HT-29 (cell line): ENCODE measurements around the gene BCOR. TPM values are rescaled to one million over a fixed set of nuclear protein-coding genes. Genes with fewer than 3 reads are reported as not detected.

Source experiments
- DNase-seq: peaks from one replicate; pipeline ENCODE4 v3.0.0-alpha.2; 2015; ENCODE audit warnings: low spot score
- total RNA-seq: library from RNA; depleted of rRNA; stranded (reverse); fragments of >200 nt; shearing (Covaris generic); gene quantifications from 2 replicates; pipeline ENCODE4 v1.2.3, GENCODE V29; 2014

The BCOR gene
- total RNA-seq, 1 experiment from 2014 or later: 25.5 TPM

DNA sequence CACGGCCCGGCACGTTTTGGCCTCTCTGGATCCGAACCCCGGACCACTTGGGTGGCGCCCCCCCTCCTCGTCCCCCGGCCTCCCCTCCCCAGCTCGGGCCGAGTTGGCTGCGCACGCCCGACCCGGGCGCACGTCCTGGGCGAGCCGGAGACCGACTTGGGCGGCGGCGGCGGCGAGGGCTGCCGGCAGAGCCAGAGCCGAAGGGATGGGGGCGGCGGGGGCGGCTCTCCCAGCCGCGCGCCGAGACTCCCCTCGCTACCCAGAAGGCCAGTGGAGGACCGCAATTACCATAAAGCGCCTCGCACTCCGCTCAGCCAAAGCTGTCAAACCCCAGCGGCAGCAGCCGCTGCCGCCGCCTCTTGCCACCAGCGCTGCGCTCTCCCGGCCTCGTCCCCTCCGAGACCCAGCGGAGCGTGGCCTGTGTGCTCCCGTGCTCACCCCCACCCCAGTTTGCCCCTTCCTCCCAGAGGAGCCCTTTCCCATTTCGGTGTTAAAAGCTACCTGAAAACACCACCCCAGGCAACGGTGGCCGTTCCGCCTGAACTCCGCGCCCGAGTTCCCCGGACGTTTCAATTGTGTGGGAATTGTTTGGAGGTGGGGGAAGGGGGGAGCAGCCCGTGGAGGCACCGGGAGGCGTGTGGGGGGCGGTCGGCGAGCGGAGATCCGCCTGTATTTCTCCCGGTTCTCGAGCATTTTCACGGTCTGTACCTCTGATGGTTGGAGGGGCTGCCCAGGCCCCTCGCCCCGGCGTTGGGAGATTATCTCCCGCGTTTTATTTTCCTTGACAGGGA is 701 bp upstream of the BCOR start:
- peak; percentile 26 for DNase-seq

DNA sequence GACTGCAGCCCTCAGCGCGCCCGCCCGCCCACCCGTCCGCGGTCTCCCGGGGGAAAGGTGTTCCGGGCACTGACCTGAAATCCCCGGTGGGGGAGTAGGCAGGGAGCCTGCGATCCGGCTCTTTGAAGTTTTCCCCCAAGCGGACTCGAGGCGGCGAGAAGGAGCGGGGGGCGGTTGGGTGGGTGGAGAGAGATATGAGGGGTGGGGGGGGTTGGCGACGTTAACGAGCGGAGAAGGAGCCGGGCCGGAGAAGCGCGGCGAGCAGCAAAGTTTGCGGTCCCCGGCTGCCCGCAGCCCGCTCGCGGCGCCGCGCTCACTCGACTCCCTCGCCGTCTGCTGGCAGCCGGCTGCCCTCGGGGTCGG is 636 bp downstream of the BCOR start:
- no peak for DNase-seq

DNA sequence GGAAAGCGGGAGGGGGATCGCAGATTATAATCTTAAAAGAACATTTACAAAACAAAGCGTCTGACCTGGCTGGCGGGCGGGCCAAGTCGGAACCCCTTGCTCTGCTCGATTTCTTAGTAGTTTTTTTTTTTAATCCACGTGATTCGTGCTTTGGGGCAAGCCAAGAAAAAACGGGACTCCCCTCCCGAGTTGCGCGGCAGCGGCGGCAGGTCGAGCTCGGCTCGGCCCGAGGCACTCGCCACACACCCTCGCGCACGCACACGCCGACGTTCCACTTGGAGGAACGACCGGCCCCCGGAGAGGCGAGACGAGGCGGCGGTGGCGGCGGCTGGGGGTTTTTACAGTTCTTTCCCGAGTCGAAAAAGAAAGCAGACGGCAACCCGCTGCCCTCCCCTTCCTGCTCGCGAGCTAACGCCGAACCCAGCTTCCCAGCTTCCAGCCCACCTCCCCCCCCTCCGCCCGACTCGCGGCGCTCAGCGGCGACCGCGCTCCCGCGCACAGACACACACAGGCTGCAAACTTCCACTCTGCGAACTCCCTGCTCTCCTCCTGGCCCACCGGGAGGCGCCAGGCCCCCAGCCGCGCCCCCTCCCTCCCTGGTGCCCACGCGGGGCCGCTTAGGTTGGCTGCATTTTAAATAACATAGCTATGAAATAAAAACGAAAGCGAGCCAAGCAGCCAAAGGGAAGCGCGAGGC is 1.2 kb downstream of the BCOR start:
- no peak for DNase-seq

DNA sequence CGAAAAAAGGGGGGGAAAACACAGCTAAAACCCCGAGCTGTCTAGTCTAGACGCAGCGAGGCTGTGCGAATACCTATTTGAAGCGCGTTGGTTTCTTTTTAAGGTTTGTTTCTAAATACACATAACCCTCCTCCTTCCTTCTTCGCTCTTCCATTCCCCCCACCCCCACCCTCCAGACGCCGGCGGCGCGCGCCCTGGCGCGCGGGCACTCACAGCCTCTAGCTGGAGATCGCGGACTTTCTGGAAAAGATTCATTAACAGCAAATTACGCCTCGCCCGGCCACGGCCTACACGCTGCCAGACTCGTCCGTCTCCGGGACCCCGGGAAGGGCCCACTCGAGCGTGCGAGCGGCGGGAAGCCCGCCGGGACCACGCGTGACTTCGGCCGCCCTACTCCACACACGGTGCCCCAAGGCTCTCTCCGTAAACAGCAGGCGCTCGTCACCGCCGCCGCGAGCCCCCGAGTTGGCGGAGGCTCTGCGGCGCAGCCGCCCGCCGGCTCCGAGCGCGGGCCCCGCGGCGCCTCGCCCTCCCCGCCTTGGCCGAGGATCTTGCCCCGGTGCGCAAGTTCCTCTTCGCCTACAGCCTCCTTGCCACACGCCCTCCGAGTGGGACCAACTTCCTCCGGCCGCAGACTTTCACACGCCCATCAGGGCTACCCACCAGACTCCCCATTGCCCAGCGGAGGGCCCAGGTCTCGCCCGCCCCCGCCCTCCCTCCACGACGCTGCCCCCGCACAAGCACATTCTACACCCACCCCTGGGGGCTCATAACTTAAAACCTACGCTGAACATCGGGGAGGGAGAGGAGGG is 2.0 kb downstream of the BCOR start:
- DNase-seq: peak; percentile 18

DNA sequence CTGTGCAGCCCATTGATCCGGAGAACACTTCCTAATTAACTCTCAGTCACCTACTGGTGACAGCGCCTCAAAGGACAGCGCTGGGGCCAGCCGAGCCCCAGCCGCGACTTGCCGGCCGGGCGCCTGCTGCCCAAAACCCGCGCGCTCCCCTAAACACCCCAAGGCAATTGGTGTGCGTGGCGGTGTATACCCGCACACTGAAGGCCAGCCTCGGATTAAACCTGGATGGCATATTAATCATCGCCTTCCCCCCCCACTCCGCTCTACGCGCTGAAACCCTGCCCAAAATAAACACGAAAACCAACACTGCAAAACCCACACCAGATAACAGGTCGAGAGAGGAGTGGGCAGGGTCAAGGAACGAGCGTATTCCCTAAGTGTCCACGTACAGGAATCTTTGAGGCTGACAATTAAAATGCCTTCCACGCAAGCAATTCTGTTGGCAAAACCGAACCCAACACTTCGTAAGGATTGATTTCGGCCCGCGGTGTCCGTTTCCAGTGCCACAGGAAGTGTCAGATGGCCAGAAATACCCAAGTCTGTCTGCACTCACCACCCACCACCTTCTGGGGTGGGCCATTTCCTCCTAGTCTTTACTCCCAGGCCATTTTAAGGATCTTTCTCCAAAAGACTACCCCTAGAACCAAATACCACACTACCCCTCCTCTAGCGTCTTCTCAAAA is 2.7 kb downstream of the BCOR start:
- DNase-seq: no peak

DNA sequence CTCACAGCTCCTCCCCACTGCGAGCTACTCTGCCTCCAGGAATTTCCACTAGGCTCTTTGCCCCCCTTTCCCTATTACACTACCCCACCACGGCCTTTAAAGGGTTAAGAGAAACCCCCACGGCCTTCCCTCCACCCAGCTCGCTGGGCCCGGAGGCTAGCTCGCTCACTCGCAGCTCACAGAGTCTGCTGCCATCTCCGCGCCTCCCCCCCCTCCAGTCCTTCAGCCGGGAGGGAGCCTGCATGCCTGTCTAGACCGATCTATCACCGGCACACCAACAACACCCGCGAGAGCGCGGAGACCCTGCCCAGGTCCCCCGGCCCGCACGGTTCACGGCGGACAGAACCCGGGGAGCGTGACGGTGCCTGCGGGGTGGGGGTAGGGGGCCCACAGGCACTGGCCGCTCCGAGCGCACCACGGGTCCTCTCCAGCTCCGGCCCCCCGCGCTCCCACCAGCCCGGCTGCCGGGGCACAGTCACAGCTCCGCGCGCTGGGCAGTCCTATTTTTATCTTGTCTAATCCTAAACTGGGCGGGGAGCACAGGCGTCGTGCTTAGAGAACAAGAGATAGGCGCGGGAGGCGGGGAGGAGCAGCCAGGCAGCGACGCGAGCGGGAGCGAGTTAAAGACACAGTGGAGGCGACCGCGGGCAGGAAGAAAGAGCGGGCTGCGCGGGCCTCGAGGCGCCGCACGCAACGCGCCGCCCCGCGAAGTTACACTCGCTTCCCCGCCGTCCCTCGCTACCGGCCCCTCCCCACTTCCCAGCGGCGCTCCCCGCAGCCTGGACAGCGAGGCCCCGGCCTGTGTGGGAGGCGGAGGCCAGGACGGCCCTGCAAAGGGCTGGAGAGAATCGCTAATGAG is 3.5 kb downstream of the BCOR start:
- DNase-seq: no peak

DNA sequence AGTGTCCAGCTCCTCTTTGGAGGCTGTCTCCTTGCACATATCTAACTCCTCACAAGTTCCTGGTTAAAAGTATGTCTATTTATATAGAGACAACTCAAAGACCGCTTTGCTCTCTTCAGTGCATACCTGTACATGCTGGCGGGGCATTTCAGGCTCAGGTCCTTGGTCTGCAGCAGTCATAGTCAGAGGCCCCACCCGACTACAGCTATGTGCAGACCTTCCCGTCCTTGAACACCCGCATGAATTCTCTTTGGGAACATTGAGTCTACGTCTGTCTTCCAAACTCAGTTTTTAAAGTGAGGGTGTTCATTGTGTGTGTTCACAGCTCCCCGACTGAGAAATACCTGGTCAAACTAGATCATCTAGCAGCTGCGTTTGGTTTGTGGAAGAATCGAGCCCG is 4.2 kb downstream of the BCOR start:
- no peak for DNase-seq

DNA sequence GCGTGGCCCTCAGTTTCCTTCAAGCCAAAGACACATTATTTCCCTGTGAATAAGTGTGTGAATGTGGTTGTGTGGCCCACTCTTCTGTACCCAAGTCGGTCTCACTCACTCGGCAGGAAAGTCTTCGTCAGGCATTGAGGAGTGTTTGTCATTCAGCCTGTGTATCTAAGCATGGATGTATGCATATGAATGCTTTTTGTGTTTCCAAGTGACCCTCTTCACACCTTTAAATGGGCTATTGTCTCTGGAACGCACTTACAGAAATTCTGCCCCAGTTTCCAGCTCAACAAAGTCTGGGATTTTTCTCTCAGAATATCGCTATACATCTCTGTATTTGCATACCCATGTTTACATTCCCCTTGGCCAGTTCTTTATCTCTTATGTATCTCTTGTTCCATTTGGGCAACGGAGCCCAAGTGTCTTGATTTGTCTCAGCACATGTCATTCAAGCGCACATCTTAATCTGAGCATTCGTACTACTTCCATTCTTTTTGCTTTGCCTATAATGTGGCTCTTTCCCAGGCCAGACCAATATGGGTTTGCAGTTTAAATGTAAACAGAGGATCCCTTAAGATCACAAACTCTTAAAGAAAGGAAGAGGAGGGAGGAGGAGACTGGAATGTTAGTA is 4.8 kb downstream of the BCOR start:
- no peak for DNase-seq

DNA sequence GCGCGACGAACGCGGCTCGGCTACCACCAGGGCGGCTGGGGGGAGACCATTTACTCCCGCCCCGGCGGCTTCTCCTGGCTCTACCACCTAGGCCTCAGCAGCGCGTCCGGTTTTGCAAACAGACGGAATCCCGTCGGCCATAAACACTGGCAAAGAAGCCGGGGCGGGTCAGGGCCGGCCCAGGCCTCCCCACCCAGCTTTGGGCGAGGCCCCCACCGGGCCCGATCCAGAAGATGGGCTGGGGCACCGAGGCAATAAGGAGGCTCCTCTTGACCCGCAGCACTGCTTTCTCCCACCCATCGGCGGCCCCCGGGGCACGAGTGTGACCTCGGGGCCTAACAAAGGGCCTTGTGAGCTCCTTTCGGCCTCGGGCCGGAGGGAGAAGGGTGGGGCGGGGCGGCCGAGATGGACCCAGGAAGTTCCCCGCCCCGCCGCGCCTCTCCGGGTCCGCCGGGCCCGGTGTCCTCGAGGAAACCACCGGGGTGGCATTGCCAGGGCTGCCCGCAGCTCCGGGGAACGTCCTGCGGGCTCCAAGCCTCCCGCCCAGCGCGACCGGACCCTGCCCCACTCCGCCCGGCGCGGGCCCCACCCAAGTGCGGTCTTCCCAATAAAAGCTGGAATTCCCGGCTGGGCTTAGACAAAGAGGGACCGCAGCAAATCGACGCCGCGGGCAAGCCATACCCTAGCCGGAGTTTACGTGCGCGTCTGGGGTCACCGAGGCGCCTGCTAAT is 5.9 kb downstream of the BCOR start:
- peak; percentile 24 for DNase-seq

DNA sequence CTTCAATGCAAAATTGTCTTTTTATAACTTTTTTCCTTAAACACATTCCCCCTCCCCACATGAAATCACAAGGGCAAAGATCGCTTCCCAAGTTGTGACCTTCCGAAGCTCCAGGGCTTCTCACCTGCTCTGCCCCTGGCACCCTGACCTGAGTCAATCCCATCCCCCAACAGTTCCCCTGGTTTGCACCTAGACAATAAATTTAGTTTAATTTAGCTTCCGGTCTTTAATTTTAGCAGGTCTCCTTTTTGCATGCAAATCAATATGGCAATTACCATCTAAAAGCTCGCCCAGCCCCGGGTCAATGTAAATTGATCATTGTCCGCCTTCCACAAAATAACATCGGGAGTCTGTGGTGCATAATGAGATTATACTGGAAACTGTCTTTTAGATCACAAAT is 6.8 kb downstream of the BCOR start:
- DNase-seq: no peak

DNA sequence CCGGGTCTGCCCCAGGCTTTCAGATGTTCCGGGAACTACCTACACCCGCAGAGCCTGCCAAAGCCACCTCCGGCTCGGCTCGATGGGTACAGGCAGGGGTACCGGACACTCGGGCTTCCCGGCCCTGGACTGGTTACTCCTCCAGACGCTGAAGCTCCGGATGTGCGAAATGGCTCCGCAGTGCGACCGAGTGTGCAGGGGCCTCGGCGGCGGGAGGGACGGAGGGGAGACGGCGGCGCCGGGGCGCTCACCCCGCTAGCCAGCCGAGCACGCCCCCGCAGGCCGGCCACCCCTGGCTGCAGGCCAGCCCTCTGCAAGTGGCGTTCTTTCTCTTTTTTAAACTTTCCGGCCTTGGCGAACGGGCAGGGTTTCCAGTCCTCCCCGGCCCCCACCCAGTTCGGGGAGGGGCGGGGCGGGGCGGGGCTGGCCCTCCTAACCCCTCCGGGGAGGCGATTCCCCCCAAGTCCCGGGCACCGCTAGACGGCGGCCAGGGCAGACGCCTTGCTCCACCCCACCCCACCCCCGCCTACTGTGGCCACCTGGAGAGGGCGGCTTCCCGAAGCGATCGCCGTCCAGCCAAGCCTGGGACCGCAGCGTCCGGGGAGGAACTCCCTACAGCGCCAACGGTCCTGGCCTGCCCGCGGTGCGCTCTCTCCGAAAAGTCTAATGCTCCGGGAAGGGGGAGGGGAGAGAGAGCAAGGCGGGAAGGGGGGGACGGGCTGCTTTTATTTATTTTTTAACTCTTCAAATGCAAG is 7.5 kb downstream of the BCOR start:
- no peak for DNase-seq

DNA sequence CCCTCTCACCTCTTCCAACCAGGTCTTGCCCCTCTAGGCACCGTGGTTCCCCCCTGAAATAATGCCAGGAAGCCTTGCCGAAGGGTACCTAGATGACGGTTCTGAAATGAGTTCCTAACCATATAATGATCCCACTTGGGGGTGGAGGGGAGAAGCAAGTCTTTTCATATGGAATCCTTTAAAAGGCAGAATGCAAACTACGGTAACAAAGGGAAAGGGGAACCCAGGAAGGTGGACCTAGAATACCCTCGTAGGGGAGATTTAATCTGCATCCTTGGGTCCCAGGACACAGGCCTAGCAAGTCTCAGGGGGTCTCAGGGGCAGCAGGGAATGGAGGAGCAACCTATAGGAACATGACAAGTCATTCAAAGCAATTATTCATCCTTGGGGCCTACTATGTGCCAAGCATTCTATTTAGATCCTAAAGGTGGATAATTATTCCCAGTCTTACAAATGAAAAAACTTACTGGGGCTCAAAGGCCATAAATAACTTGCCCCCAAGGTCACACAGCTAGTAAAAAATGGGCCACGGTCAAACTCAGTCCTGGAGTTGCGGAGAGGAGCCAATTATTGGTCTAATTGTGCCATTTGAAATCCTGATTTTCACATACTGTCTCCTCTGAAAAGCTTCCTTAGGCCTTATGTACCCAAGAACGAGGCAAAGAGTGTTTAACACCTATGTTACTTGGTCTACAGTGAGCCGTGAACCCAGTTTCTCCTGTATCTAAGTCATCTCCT is 8.8 kb downstream of the BCOR start:
- no peak for DNase-seq

DNA sequence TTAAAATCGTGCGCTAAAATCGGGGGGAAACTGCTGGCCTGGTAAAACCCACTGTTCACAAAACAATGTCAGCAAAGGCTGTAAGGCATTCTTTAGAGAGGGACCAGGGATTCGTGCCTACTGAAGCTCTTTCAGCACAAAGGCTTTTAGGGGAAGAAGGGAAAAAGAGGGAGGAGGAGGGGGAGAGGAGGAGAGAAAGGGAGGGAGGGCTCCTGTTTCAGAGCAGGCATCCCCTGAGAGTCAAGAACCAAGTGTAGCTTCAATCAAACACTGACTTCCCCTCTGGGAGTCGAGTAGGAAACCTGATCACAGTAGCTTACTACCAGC is 9.5 kb downstream of the BCOR start:
- DNase-seq: no peak

DNA sequence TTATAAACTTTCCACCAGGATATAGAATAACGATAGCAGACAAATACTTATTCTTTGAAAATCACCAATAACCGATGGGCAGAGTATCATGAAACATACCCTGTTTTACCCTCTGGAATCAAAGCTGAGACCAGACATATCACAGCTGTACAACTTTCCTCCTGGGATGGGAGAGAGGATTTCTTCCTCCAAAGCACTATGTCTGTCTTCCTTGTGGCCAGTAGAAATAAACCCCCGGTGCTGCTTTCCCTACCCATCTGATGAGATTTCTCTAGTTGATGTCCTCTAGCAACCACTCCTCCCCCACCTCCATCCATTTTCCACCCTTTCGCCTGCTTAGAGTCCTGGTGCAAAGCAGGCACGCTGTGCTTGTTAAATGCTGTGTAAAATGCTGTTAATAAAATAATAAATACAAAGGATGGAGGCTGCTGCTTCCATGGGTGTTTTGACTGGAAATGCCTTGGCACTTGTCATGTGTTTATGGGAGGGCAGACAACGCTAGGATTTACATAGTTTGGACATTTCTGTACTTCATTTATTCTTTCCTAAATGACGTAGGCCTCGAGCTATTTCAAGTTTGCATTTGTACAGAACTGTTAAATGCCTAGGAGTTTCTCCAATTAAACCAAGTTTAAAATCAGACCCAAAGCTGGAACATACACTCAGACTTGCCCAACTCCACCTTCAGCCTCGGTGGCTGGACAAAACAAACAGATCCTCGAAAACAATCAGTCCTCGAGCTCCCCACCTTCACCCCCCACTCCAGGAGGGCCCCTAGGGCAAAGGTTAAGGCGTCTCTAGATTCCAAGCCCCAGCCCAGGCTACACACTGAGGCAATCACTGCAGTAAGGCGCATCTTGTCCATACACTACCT is 10.1 kb downstream of the BCOR start:
- DNase-seq: no peak

DNA sequence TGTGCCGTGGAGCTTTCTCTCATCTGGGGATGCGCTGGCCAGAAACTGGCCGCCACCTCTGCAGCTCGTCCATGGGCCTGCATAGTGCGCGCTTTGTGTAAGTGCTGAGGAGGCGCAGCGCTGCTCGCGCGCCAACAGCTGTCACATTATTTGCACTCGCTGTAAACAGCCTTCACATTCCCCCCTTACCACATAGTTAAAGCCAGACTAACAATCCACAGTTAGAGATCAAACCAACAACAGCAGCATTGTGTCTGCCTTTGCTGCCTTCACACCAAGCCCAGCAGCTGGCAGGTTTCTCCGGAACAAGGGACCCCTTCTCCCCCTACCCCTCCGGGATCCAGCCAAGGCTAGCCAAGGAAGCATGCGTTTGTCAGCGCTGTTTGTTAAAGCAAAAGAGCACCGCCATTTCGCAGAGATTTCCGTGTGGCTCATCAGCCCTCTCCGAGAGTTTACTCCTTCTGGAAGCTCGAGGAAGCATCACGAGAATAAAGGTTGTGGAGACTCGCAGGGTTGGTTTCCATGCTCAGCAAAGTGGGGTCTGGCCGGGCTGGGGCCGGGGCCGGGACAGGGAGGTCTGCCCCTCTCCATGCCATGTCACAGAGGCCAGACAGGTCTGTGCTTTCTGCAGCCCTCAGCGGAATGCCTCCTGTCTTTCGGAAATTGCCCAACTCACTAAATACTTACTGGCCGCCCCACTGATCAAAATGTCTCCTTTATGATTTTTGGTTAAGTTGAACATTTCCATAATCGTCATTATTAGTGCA is 11.0 kb downstream of the BCOR start:
- no peak for DNase-seq

DNA sequence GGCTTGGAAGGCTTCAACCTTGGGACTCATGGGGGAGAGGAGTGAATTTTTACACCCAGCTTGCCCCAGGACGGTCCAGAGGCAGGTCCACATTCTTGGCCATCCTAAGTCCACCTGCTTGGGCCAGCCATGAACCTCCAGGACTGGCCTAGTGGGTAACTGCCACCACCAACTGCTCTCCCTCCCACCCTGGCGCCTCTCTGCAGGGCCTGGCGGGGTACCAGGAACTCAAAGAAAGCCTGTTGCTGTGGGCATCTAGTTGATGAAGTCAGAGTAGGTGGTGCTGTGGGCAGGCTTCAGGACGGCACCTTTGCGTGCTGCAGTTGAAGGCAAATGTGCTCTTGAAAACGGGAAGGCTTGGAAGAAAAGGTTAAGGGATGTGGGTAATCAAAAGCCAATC is 12.0 kb downstream of the BCOR start:
- DNase-seq: no peak

DNA sequence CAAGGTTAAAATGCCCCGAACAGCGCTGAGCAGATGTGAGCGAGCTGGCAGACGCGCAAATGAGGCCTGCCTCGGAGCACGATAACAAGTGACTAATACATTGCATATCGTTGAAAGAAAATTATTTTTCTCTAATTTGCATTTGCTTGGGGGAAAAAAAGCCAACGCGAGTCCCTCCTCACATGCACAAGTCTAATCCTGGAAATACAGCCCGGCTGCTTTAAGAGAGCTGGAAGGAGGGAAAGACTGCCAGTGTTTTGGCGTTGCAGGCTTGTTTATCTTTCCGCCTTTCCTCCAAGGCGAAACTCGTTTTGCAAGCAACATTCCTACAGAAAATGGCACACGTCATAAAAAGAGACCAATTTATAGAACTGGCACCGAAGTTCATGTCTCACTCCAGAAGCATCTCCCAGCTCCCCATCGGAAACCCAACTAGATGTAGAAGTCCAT is 12.6 kb downstream of the BCOR start:
- DNase-seq: no peak
